Limb (tissue), 2 donors: ENCODE data around the gene MYL9.
"Not testable (repeated sequence)": the region's sequence is repeated elsewhere in the genome, so short reads cannot be mapped to it uniquely, and the experiment has no call there.

Experiments
- DNase-seq, 2 donors: peaks; one replicate each; pipeline ENCODE4 v3.0.0-alpha.2; 2016; ENCODE audit errors: extremely low spot score in 2 of 2

The MYL9 gene

GRCh38 chr20:36548704-36549627, 7.6 kb downstream of the MYL9 start:
- DNase-seq, result no peak

GRCh38 chr20:36549628-36549941, 8.3 kb downstream of the MYL9 start:
- DNase-seq, result no peak

- no peak for DNase-seq
Measured at GRCh38 chr20:36549942-36550789, 8.8 kb downstream of the MYL9 start.

- DNase-seq, result no peak
Measured at GRCh38 chr20:36550790-36551299, 9.5 kb downstream of the MYL9 start.

GRCh38 chr20:36555248-36555647, 13.9 kb downstream of the MYL9 start:
- no peak for DNase-seq

GRCh38 chr20:36562724-36563123, 21.4 kb downstream of the MYL9 start:
- no peak for DNase-seq

GRCh38 chr20:36563374-36563773, 22.1 kb downstream of the MYL9 start:
- no peak for DNase-seq

GRCh38 chr20:36564078-36564725, 22.9 kb downstream of the MYL9 start:
- not testable (repeated sequence) for DNase-seq

GRCh38 chr20:36564726-36565121, 23.4 kb downstream of the MYL9 start:
- DNase-seq, result not testable (repeated sequence)

- no peak for DNase-seq
Measured at GRCh38 chr20:36565520-36565919, 24.2 kb downstream of the MYL9 start.

GRCh38 chr20:36569847-36570429, 28.6 kb downstream of the MYL9 start:
- DNase-seq, result no peak

GRCh38 chr20:36571564-36572504, 30.5 kb downstream of the MYL9 start:
- no peak for DNase-seq

- DNase-seq, result no peak
Measured at GRCh38 chr20:36572701-36573102, 31.4 kb downstream of the MYL9 start.

GRCh38 chr20:36573103-36573797, 31.9 kb downstream of the MYL9 start, which contains the start of gene TGIF2:
Gene TGIF2 (plus strand): TSS chr20:36573597. CDS start chr20:36578775, 5,178 bp downstream.
- peak; percentile 92 to 95 for DNase-seq

- DNase-seq, result peak; percentile 24 to 78
Measured at GRCh38 chr20:36573798-36574365, 32.6 kb downstream of the MYL9 start.

GRCh38 chr20:36574366-36575135, 33.2 kb downstream of the MYL9 start:
- peak; percentile 20 to 82 for DNase-seq

- no peak for DNase-seq
Measured at GRCh38 chr20:36576081-36576445, 34.7 kb downstream of the MYL9 start.

GRCh38 chr20:36578356-36579041, 37.2 kb downstream of the MYL9 start:
- DNase-seq, result no peak
